ENCODE measurements around the gene GFAP.

GFAP gene

DNA sequence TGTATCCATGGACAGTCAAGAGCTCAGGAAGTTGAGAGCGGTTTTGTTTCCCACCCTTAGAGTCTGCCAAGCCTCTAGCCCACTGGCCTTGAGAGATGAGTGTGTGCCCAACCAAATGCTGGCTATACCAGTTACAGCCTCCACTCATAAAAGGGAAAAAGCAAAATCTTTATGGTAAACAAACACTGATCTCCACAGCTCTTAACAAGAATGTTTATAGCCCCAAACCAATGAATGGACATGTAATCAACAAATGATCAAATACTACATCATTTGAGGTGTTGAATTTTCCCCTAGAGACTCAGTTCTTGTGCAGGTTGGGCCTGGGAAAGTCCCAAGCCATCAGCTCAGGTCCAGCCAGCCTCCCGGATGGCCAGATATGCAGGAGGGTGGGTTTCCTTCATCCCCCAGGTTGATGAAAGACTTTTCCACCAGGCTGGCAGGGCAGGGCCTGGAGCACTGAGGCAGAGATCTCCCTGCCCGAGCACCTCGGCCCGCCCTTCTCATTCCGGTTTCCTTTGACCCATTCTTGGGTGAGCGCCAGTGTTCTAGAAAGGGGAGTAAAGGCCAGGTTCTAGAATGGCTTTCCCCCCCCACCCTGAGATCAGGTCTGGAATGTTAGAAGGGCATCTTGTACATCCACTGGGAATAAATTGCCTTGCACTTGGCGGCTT is 12.2 kb downstream of the GFAP start:
- DNase-seq (ENCODE audit: extremely low spot score, insufficient read length, low read depth) (no peak), FAIRE-seq (no peak)

- FAIRE-seq, result no peak
- DNase-seq (ENCODE audit: extremely low spot score, insufficient read length, low read depth), result no peak
Measured at GRCh38 chr17:44902135-44902760, 13.1 kb downstream of the GFAP start.

GRCh38 chr17:44901411-44901921 is 13.8 kb downstream of the GFAP start:
- FAIRE-seq (no peak), DNase-seq (ENCODE audit: extremely low spot score, insufficient read length, low read depth) (no peak)

GRCh38 chr17:44900894-44901293 is 14.4 kb downstream of the GFAP start:
- FAIRE-seq (no peak), DNase-seq (ENCODE audit: extremely low spot score, insufficient read length, low read depth) (no peak)

DNA sequence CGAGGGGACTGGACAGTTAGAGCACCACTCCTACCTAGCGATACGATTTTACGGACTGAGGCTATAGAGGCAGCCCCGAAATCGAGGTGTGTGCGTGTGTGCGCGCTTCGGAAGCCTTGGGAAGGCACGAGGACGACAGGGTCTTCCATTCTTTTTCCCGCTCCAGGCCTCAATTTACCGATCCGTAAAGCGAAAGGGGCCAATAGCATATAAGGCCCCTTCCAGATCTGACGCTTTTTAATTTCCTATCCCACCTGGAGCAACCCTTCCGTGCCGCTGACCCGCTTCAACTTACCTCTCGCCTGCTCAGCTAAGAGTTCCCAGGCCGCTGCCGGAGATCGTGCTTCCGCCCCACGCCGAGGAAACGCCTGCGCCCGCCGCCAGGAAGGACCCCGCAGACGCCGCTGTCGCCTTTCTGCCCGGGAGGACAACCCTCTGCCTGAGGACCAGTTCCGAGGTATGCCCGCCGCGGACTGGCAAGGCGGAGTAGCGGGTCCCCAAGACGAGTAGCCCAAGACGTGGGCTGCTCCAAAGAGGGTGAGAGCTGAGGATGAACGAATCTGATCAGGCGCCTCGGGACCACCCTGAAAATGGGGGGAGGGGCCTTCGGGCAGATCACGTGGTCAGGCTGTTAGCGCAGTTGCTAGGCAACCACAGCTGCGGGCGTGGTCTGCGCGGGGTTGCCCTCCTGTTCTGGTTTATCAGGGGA is 16.1 kb downstream of the GFAP start, which contains the start of gene EFTUD2:
Gene EFTUD2, minus strand, starts transcription at position 372 of the 709 bp plus-strand sequence. CDS start 4,924 bp downstream, outside the sequence.
- peak; percentile 99 for FAIRE-seq
- DNase-seq (ENCODE audit: extremely low spot score, insufficient read length, low read depth), result peak; percentile 82

- DNase-seq (ENCODE audit: extremely low spot score, insufficient read length, low read depth), result no peak
- FAIRE-seq, result no peak
Measured at GRCh38 chr17:44898768-44899073, 16.6 kb downstream of the GFAP start.

DNA sequence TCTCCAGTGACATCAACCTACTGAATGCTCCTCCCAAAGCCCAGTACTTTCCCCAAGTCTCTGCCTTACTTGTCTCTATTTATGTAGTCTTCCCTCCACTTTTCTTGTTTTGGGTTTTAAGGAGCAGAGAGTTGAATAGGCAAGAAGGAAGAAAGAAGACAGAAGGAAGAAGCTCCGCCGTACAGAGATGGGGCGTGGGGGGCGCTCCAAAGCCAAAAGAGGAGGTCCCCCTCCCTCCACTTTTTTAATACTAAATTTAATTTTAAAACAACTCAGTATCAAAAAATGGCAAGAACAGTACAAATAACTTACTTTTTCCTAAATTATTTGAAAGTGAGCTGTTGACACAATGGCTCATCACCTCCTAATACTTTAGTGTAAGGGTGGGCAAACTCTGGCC is 20.7 kb downstream of the GFAP start:
- DNase-seq (ENCODE audit: extremely low spot score, insufficient read length, low read depth), result no peak
- no peak for FAIRE-seq

DNA sequence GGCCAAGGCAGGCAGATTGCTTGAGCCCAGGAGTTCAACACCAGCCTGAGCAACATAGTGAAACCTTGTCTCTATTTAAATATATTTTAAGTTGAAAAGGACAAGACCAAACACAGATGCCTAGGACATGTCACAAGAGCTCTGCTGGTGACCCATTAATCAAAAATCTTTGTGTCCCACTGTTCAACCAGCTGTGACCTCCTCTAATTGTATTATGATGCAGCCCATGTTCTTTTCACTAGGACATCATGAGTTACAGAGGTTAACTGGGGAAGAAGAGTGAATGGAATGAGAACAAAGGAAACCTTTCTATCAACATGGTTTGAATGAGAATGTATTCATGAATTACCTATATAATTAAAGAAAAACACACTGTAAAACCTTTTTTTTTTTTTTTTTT is 23.1 kb downstream of the GFAP start:
- no peak for FAIRE-seq

GRCh38 chr17:44889003-44889402 is 26.3 kb downstream of the GFAP start:
- FAIRE-seq, result no peak

More for the DNA sequence above, 23.1 kb downstream of the GFAP start:
- no peak for DNase-seq (ENCODE audit: extremely low spot score, insufficient read length, low read depth)

GRCh38 chr17:44887971-44888954 is 27.0 kb downstream of the GFAP start:
- FAIRE-seq (no peak), DNase-seq (ENCODE audit: extremely low spot score, insufficient read length, low read depth) (no peak)

More at GRCh38 chr17:44889003-44889402, 26.3 kb downstream of the GFAP start:
- DNase-seq (ENCODE audit: extremely low spot score, insufficient read length, low read depth), result no peak

- DNase-seq (ENCODE audit: extremely low spot score, insufficient read length, low read depth), result no peak
- FAIRE-seq, result no peak
Measured at GRCh38 chr17:44887016-44887415, 28.3 kb downstream of the GFAP start.

DNA sequence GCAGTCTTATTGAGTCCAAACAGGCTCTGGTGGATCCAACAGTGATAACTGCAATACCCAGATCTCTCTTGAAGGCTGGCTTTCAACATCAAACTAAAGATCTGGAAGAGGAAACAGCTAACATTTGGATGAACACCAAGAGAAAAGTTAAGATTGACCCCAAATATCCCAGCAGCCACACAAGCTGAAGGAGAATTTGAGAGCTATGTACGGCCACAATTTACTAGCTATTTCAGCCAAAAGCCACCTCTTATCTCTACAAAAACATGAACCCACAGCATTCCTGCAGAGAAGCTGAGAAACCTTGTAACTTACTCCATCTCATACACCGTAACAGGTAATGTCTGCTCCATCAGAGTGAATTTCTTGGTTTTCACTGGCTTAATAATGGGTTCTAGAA is 30.4 kb downstream of the GFAP start:
- FAIRE-seq (no peak), DNase-seq (ENCODE audit: extremely low spot score, insufficient read length, low read depth) (no peak)

GRCh38 chr17:44881145-44881544 is 34.2 kb downstream of the GFAP start:
- FAIRE-seq (no peak), DNase-seq (ENCODE audit: extremely low spot score, insufficient read length, low read depth) (no peak)

DNA sequence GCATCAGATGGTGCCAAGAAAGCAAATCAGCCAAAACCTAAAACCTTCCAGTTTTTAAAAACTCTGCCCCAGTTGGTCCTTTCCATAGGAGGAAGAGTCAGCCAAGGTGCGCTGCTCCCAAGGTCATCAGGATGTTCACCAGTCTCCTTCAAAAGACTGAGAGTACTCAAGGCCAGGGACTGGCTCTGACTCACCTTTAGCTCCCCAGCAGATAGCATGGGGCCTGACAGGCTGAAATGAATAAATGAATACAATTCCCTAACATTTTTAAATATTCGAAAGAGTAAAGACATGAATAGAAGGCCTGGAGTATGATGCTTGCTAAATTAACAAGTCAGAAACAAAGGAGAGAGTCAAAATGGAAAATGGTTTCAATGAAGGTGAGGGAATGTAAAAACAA is 35.2 kb downstream of the GFAP start:
- FAIRE-seq (no peak), DNase-seq (ENCODE audit: extremely low spot score, insufficient read length, low read depth) (no peak)

- FAIRE-seq, result no peak
- DNase-seq (ENCODE audit: extremely low spot score, insufficient read length, low read depth), result no peak
Measured at GRCh38 chr17:44879376-44879775, 35.9 kb downstream of the GFAP start.

- FAIRE-seq (peak; percentile 41), DNase-seq (ENCODE audit: extremely low spot score, insufficient read length, low read depth) (no peak)
Measured at GRCh38 chr17:44878627-44879221, 36.6 kb downstream of the GFAP start.

DNA sequence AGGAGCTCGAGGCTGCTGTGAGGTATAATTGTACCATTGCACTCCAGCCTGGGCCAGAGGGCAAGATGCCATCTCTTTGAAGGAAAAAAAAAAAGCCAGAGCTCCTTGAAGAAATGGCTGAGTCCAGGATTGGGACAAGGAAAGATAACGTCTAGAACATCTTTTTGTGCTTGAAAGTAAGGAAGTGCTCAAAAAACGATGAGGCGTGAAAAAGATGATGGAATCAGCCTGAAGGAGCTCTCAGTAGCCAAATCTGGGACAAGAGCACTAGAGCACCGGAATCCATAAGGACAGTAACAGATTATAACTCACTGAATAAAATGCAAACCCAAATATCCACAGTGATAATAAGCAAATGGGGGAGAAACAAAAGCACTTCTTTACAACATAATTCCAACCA is 38.2 kb downstream of the GFAP start:
- DNase-seq (ENCODE audit: extremely low spot score, insufficient read length, low read depth), result no peak
- FAIRE-seq, result no peak

DNA sequence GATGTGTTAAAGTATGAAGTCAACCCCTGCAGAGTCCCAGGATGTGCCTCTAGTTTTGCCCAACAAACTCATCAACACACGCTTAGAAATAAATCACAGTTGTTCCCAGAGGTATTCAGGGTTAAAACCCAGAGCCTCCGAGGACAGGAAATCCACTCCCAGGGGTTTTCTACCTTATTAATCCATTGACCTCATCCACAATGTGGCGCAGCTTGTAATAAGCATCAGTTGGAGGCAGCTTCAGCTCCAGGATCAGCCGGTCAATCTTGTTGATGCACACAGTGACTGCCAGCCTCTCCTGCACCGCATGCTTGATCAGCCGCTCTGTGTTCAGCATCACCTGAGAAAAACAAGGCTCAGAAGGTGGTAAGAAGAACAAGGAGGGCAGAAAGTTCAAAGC is 39.5 kb downstream of the GFAP start:
- DNase-seq (ENCODE audit: extremely low spot score, insufficient read length, low read depth) (no peak), FAIRE-seq (no peak)

DNA sequence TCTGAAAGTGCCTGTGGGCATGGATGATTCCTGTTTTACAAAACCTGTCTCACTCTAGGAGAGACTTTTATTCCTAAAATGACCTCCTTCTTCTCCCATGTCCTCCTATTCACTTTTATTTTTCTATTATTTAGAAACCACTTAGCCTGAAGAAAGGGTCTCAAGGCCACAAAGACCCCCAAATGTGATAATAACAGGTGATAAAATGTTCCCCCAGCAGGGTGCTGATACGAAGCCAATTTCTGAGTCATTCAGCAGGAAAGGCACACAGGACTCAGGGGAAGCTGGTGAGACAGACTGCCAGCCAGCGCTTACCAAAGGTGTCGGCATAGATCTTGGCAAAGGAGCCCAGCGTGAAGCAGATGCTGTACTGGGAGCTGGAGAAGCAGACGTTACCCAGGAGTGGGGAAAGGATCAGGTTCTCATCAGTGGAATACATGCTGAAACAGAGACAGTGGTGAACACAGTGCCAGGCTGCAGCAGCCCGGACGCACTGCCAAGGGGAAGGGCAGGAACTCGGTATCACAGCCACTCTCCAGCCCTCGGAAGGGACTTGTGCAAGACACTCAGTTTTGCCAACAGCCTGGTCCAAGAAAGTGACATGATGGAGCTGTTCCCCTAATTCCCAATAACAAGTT is 43.0 kb downstream of the GFAP start:
- DNase-seq (ENCODE audit: extremely low spot score, insufficient read length, low read depth), result no peak
- no peak for FAIRE-seq

Data from GM18507 (cell line).